Lung (tissue), 12 donors: Measurements from ENCODE around the gene MTUS2. TPM values are rescaled to one million over a fixed set of nuclear protein-coding genes. Genes with fewer than 3 reads are reported as not detected.

Experiments
- ATAC-seq: fragments of 200-7000 bp; cut with Tn5 transposase; one replicate; pipeline ENCODE4 v1.9.1; 2020; ENCODE audit warnings: moderate number of reproducible peaks; ENCODE audit not compliant: insufficient read depth, low FRiP score
- DNase-seq, 3 donors: peaks; one replicate each; pipeline ENCODE4 v3.0.0-alpha.2; 2013 to 2017
- H3K27ac ChIP-seq, 2 donors: one replicate each; pipeline ENCODE4 v1.5.1; 2013; ENCODE audit warnings: mild to moderate bottlenecking in 2 of 2, moderate library complexity in 2 of 2, control low read depth in 1 of 2, inconsistent platforms in 1 of 2, low read depth in 1 of 2, low read length in 1 of 2
- H3K27me3 ChIP-seq, 3 donors: one replicate each; pipeline ENCODE4 v1.5.1; 2013; ENCODE audit warnings: low read length in 2 of 3; ENCODE audit not compliant: control insufficient read depth in 3 of 3, insufficient read depth in 3 of 3
- H3K36me3 ChIP-seq, 4 donors: one replicate each; pipeline ENCODE4 v1.5.1; 2013; ENCODE audit warnings: low read length in 4 of 4, mild to moderate bottlenecking in 1 of 4, moderate library complexity in 1 of 4; ENCODE audit not compliant: control insufficient read depth in 4 of 4, insufficient read depth in 4 of 4
- H3K4me1 ChIP-seq, 5 donors: one replicate each; pipeline ENCODE4 v1.5.1; 2013; ENCODE audit warnings: low read length in 5 of 5, mild to moderate bottlenecking in 2 of 5, moderate library complexity in 1 of 5; ENCODE audit not compliant: control insufficient read depth in 5 of 5, insufficient read depth in 5 of 5
- H3K4me3 ChIP-seq: one replicate; pipeline ENCODE4 v1.5.1; 2013; ENCODE audit warnings: mild to moderate bottlenecking, control low read depth, moderate library complexity
- H3K9ac ChIP-seq, 2 donors: one replicate each; pipeline ENCODE4 v1.5.1; 2013; ENCODE audit warnings: low read length in 2 of 2, control low read depth in 1 of 2; ENCODE audit not compliant: insufficient read depth in 1 of 2
- H3K9me3 ChIP-seq, 4 donors: one replicate each; pipeline ENCODE4 v1.5.1; 2013; ENCODE audit warnings: low read length in 3 of 4, mild to moderate bottlenecking in 1 of 4, moderate library complexity in 1 of 4; ENCODE audit not compliant: control insufficient read depth in 4 of 4, insufficient read depth in 3 of 4
- WGBS, 2 donors: extraction: QIAGEN DNeasy Blood & Tissue Kit; methylation state at CpG; one replicate each; pipeline ENCODE4 v1.1.7; 2013; 5-methylcytosine and 5-hydroxymethylcytosine counted together
- polyA plus RNA-seq, 2 donors: library from polyadenylated mRNA; stranded (reverse); fragments of 200-250 nt; gene quantifications; one replicate each; pipeline ENCODE4 v1.2.1, GENCODE V29; 2013
- total RNA-seq, 2 donors: library from RNA; depleted of rRNA in 1 of 2; stranded (reverse); fragments of >200 nt in 1 of 2; gene quantifications; one replicate each; pipeline ENCODE4 v1.2.1, GENCODE V29; 2014 to 2021
- TF ChIP-seq, protein P1 (sequence below): IDR thresholded peaks from 2 replicates; pipeline ENCODE4 v1.5.1; 2012; ENCODE audit warnings: mild to moderate bottlenecking; ENCODE audit errors: control extremely low read depth, extremely low read depth
- donor health status: control.
- donor health status: control.
- donor health status: Bipolar disorder and iron deficiency.
- donor health status: healthy.
- donor health status: DM: yes; HTN: yes; CAD: no.

Gene MTUS2
- total and polyA plus RNA-seq, 4 donors: 0.03 to 0.54 (median 0.08) TPM

DNA sequence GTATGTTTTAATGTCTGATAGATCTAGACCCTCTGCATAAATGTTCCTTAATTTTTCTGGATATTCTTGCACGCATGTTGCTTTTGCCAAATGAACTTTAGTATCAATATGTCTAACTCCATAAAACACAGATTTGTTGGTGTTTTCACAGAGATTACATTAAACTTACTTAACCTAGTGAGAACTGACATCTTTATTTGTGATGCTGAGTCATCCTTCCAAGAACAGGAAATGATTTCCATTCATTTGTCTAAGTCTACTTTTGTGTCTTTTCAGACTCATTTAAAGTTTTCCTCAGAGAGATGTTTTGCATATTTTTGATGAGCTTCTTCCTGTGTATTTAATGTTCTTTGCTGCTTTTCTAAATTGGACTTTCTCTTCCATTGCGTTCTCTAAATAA is 591.3 kb downstream of the MTUS2 start:
- Histone ChIP-seq H3K9me3 (peaks cover 0 to 2% (median 0%) of the 10 kb centered on the region in 4 donors), H3K27ac (no peak overlapping the region), H3K4me3 (no peak overlapping the region), H3K9ac (no peak overlapping the region), H3K4me1 (no peaks in the 10 kb centered on the region), H3K27me3 (no peaks in the 10 kb centered on the region), H3K36me3 (no peaks in the 10 kb centered on the region)
- 72 to 97% methylated on average over 2 of the region's 2 CpGs for WGBS, 2 donors
- TF ChIP-seq, protein P1, sequence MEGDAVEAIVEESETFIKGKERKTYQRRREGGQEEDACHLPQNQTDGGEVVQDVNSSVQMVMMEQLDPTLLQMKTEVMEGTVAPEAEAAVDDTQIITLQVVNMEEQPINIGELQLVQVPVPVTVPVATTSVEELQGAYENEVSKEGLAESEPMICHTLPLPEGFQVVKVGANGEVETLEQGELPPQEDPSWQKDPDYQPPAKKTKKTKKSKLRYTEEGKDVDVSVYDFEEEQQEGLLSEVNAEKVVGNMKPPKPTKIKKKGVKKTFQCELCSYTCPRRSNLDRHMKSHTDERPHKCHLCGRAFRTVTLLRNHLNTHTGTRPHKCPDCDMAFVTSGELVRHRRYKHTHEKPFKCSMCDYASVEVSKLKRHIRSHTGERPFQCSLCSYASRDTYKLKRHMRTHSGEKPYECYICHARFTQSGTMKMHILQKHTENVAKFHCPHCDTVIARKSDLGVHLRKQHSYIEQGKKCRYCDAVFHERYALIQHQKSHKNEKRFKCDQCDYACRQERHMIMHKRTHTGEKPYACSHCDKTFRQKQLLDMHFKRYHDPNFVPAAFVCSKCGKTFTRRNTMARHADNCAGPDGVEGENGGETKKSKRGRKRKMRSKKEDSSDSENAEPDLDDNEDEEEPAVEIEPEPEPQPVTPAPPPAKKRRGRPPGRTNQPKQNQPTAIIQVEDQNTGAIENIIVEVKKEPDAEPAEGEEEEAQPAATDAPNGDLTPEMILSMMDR: no peak
- DNase-seq (no peak), ATAC-seq (no peak)

DNA sequence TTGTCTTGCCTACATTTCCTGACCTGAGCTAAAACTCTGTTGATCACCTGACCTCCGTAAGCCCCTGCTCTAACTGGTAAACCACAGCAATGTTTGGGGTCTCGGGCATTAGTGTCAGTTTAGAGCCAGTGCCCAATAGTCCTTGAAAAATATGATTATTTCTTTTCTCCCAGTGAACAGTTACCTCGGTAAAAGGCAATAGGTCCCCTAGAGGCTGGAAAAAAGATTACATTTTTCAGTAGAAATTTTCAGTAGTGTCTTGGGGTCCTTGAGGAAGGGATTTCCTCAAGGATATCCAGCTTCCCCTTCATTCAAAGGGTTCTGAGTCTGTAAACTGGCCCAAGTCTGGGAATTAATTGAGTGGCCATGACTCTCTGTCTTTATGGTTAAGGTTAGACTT is 597.9 kb downstream of the MTUS2 start:
- H3K4me1 ChIP-seq: no peaks in the 10 kb centered on the region
- TF ChIP-seq, protein P1: no peak
- H3K27me3 ChIP-seq: peaks cover 0 to 2% (median 0%) of the 10 kb centered on the region in 3 donors
- peaks cover 0 to 4% (median 0%) of the 10 kb centered on the region in 4 donors for H3K9me3 ChIP-seq
- H3K36me3 ChIP-seq: no peaks in the 10 kb centered on the region
- WGBS, 2 donors: 74 to 76% methylated on average over 3 of the region's 3 CpGs
- H3K9ac ChIP-seq: no peak overlapping the region
- no peak for DNase-seq
- no peak for ATAC-seq
- no peak overlapping the region for H3K4me3 ChIP-seq
- no peak overlapping the region for H3K27ac ChIP-seq

DNA sequence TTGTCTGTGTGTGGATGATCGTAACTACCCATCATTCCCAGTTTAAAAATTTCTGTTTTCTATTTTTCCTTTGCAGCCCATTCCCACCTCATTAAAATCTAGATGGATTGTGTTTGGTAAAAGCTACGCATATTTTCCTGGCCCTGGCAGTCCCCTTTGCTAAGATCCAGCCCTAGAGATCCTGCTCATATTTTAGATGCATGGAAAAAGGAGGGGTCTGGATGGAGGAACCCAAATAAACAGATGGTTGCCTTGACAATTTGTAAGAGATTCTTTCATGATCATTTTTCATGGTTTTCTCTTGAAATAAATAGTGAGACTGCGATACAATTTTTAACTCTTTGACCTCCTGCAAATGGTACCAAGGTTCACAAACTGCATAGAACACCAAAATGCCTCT is 601.0 kb downstream of the MTUS2 start:
- H3K36me3 ChIP-seq: no peaks in the 10 kb centered on the region
- ATAC-seq (no peak), DNase-seq (peak in 2 of 3 donors; percentile 39 to 64)
- H3K9me3 ChIP-seq: peaks cover 0 to 4% (median 0%) of the 10 kb centered on the region in 4 donors
- 67 to 82% methylated on average over 3 of the region's 3 CpGs for WGBS, 2 donors
- H3K27ac ChIP-seq: no peak overlapping the region
- no peaks in the 10 kb centered on the region for H3K4me1 ChIP-seq
- no peak overlapping the region for H3K9ac ChIP-seq
- TF ChIP-seq, protein P1: no peak
- peaks cover 0 to 6% (median 2%) of the 10 kb centered on the region in 3 donors for H3K27me3 ChIP-seq
- no peak overlapping the region for H3K4me3 ChIP-seq

DNA sequence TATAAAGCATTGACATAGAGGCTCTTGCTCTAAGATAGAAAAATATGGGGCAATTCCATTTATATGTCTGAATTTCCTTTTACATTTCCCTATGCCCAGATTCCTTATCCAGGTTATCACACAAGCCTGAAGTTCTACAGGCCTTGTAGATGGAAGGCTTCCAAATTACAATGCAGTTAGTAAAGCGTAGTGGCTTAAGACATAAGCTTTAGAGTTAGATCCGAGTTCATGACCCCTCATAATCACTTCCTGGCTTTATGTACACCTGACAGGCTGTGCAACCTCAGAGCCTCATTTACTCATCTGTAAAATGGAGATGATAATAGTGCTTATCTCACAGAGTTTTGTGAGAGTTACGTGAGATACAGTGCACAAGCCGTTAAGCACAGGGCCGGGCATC is 601.9 kb downstream of the MTUS2 start:
- TF ChIP-seq, protein P1: no peak
- Histone ChIP-seq H3K4me1 (no peaks in the 10 kb centered on the region), H3K9ac (no peak overlapping the region), H3K36me3 (no peaks in the 10 kb centered on the region), H3K4me3 (no peak overlapping the region), H3K27me3 (peaks cover 3 to 15% (median 7%) of the 10 kb centered on the region in 3 donors), H3K9me3 (peaks cover 0 to 4% (median 0%) of the 10 kb centered on the region in 4 donors), H3K27ac (no peak overlapping the region)
- WGBS, 2 donors: 85% methylated on average over 5 of the region's 5 CpGs
- ATAC-seq (no peak), DNase-seq (no peak)
